ENCODE data around the gene GNAI1.

Gene GNAI1

DNA sequence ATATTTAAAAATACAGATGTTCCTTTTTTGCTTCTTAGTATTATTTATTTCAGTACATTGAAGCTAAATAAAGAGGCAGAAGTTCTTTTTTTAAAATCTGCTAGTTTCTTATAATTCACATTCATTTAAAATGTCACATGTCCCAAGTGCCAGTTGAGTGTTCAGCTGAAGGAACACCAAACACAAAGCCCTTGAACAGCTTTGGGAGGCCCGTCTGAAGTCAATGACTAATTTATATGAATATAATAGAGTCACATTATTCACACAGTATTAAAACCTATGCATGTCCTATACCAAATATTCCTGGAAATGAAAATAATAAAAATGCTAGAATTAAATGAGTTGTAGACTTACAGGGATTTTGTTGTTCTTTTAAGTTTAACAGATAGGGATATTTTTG is 70.3 kb downstream of the GNAI1 start:
- H3K4me3 ChIP-seq (ENCODE audit: low read depth, low read length), result no peak overlapping the region
- no peak for DNase-seq (ENCODE audit: low read depth)
- TF ChIP-seq, protein P1, sequence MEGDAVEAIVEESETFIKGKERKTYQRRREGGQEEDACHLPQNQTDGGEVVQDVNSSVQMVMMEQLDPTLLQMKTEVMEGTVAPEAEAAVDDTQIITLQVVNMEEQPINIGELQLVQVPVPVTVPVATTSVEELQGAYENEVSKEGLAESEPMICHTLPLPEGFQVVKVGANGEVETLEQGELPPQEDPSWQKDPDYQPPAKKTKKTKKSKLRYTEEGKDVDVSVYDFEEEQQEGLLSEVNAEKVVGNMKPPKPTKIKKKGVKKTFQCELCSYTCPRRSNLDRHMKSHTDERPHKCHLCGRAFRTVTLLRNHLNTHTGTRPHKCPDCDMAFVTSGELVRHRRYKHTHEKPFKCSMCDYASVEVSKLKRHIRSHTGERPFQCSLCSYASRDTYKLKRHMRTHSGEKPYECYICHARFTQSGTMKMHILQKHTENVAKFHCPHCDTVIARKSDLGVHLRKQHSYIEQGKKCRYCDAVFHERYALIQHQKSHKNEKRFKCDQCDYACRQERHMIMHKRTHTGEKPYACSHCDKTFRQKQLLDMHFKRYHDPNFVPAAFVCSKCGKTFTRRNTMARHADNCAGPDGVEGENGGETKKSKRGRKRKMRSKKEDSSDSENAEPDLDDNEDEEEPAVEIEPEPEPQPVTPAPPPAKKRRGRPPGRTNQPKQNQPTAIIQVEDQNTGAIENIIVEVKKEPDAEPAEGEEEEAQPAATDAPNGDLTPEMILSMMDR (IDR thresholded peaks at IDR 0.05; ENCODE audit: low read depth, low read length, missing control alignments), result no peak

- no peak for DNase-seq (ENCODE audit: low read depth)
- TF ChIP-seq, protein P1 (IDR thresholded peaks at IDR 0.05; ENCODE audit: low read depth, low read length, missing control alignments), result no peak
- H3K4me3 ChIP-seq (ENCODE audit: low read depth, low read length), result no peak overlapping the region
These were observed 72.1 kb downstream of the GNAI1 start for GRCh38 chr7:80206763-80207162.

DNA sequence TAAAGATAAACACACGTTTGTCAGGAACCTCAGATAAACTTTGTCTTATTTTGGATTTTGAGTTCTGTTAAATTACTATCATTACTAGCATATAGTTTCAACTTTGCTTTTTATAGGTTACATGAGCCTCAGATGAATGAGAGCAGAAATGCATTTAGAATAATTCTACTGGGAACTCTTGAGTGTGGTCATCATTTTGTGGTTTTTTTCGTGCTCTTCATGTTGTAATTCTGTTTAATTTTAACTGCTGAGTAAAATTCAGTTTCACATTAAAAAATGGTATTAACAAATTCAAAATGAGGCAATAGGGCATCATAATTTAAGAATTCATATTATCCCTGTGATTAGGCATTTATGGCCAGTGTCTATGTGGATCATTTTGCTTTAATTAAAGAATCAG is 72.9 kb downstream of the GNAI1 start:
- DNase-seq (ENCODE audit: low read depth), result no peak
- H3K4me3 ChIP-seq (ENCODE audit: low read depth, low read length), result no peak overlapping the region
- TF ChIP-seq, protein P1 (IDR thresholded peaks at IDR 0.05; ENCODE audit: low read depth, low read length, missing control alignments), result no peak

- H3K4me3 ChIP-seq (ENCODE audit: low read depth, low read length), result no peak overlapping the region
- no peak for DNase-seq (ENCODE audit: low read depth)
These were observed 74.1 kb downstream of the GNAI1 start for GRCh38 chr7:80208700-80209099.

DNA sequence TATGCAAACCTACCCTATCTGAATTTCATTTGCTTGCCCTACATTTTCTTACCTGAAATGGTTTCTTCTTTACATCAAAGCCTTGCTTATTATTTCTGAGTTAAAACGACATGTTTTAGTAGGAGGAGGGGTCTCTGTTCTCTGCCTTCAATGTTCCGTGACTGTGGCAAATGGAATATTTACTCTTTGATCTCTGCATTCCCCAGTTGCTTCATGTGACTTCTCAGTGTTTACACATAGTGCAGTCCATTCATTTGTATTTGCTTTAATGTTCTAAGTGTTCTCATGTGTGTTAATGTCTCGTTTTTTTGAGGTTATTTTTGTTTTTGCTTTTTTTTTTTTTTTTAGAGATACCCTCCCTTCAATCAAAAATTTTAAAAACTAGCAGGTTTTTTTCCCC is 75.8 kb downstream of the GNAI1 start:
- no peak for DNase-seq (ENCODE audit: low read depth)
- TF ChIP-seq, protein P1 (IDR thresholded peaks at IDR 0.05; ENCODE audit: low read depth, low read length, missing control alignments), result no peak

More at GRCh38 chr7:80208700-80209099, 74.1 kb downstream of the GNAI1 start:
- TF ChIP-seq, protein P1 (IDR thresholded peaks at IDR 0.05; ENCODE audit: low read depth, low read length, missing control alignments), result no peak

GRCh38 chr7:80213814-80214213 is 79.2 kb downstream of the GNAI1 start:
- TF ChIP-seq, protein P1 (IDR thresholded peaks at IDR 0.05; ENCODE audit: low read depth, low read length, missing control alignments), result no peak
- no peak for DNase-seq (ENCODE audit: low read depth)
- H3K4me3 ChIP-seq (ENCODE audit: low read depth, low read length), result no peak overlapping the region

More for the DNA sequence above, 75.8 kb downstream of the GNAI1 start:
- no peak overlapping the region for H3K4me3 ChIP-seq (ENCODE audit: low read depth, low read length)

- H3K4me3 ChIP-seq (ENCODE audit: low read depth, low read length), result no peak overlapping the region
- no peak for DNase-seq (ENCODE audit: low read depth)
- TF ChIP-seq, protein P1 (IDR thresholded peaks at IDR 0.05; ENCODE audit: low read depth, low read length, missing control alignments), result no peak
These were observed 81.1 kb downstream of the GNAI1 start for GRCh38 chr7:80215734-80216133.
